ENCODE results near the gene LBHD2. TPM values are rescaled to one million over a fixed set of nuclear protein-coding genes. Genes with fewer than 3 reads are reported as not detected.

LBHD2 gene
- total RNA-seq, 1 donor from 2014 or later = not detected

DNA sequence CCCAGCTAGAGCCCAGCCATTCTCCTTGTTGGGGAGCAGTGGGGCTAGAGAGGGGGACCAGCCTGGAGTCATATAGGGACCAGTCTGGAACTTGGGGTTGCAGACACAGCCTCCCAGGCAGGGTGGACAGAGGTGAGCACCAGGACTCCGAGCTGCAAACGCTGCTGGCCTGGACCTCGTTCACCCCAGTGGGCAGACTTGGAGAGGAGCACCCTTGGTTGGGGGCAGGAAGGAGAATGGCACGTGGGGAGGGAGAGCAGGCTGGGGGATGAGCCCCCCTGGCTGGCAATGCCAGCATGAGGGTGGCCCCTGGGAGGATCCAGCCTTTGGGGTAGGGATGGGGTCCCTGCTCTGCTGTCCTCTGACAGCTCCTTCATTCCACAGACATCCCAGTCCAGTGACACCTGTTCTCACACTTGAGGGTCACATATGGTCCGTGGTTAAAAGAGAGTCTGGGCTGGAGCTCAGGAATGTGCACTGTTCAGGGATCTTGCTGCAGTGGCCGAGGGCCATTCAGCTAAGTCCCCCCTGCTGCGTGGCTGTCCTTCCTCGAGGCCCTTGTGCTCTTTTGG is 2.8 kb downstream of the LBHD2 start:
- no peak overlapping the region for H3K4me3 Mint-ChIP-seq (ENCODE audit: unreplicated experiment)
- H3K27me3 Mint-ChIP-seq (ENCODE audit: unreplicated experiment) = peaks cover 5% of the 10 kb centered on the region
- H3K27ac Mint-ChIP-seq (ENCODE audit: unreplicated experiment) = no peak overlapping the region
- no peak for DNase-seq
- peaks cover 2% of the 10 kb centered on the region for H3K4me1 Mint-ChIP-seq (ENCODE audit: low read depth, unreplicated experiment)
- H3K9me3 Mint-ChIP-seq (ENCODE audit: unreplicated experiment) = no peaks in the 10 kb centered on the region
- no peaks in the 10 kb centered on the region for H3K36me3 Mint-ChIP-seq (ENCODE audit: unreplicated experiment)
- no peak for TF ChIP-seq CTCF (IDR thresholded peaks at IDR 0.05; ENCODE audit: partially characterized antibody, unreplicated experiment)

- no peaks in the 10 kb centered on the region for H3K9me3 Mint-ChIP-seq (ENCODE audit: unreplicated experiment)
- H3K27ac Mint-ChIP-seq (ENCODE audit: unreplicated experiment) = no peak overlapping the region
- H3K4me1 Mint-ChIP-seq (ENCODE audit: low read depth, unreplicated experiment) = peaks cover 2% of the 10 kb centered on the region
- H3K4me3 Mint-ChIP-seq (ENCODE audit: unreplicated experiment) = no peak overlapping the region
- H3K27me3 Mint-ChIP-seq (ENCODE audit: unreplicated experiment) = peaks cover 5% of the 10 kb centered on the region
- TF ChIP-seq CTCF (IDR thresholded peaks at IDR 0.05; ENCODE audit: partially characterized antibody, unreplicated experiment) = no peak
- no peaks in the 10 kb centered on the region for H3K36me3 Mint-ChIP-seq (ENCODE audit: unreplicated experiment)
- peak; percentile 50 for DNase-seq
Observed at GRCh38 chr14:103087343-103087835, 3.4 kb downstream of the LBHD2 start.

DNA sequence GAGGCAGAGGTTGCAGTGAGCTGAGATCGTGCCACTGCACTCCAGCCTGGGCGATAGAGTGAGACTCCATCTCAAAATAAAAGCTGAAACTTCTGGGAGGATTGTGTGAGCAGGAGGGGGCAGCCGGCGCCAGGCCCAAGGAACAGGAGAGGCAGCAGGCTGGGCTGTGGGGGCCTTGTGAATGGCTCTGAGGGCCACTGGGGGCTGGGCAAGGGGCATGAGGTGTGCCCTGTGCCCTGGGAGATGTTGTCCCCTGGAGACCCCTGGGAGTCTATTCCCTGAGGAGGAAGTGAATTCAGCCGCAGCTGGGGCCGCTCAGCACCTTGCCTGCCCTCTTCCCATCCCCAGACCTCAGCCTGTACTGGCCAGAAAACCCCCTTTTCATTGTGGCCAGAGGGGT is 4.9 kb downstream of the LBHD2 start:
- no peak overlapping the region for H3K27ac Mint-ChIP-seq (ENCODE audit: unreplicated experiment)

GRCh38 chr14:103089386-103090335 is 5.7 kb downstream of the LBHD2 start:
- H3K9me3 Mint-ChIP-seq (ENCODE audit: unreplicated experiment) = no peaks in the 10 kb centered on the region
- no peaks in the 10 kb centered on the region for H3K36me3 Mint-ChIP-seq (ENCODE audit: unreplicated experiment)
- H3K4me1 Mint-ChIP-seq (ENCODE audit: low read depth, unreplicated experiment) = peaks cover 2% of the 10 kb centered on the region
- peaks cover 4% of the 10 kb centered on the region for H3K27me3 Mint-ChIP-seq (ENCODE audit: unreplicated experiment)
- no peak for DNase-seq
- no peak for TF ChIP-seq CTCF (IDR thresholded peaks at IDR 0.05; ENCODE audit: partially characterized antibody, unreplicated experiment)
- no peak overlapping the region for H3K27ac Mint-ChIP-seq (ENCODE audit: unreplicated experiment)
- no peak overlapping the region for H3K4me3 Mint-ChIP-seq (ENCODE audit: unreplicated experiment)

More for the DNA sequence above, 4.9 kb downstream of the LBHD2 start:
- Mint-ChIP-seq H3K36me3 (ENCODE audit: unreplicated experiment) (no peaks in the 10 kb centered on the region), H3K4me3 (ENCODE audit: unreplicated experiment) (no peak overlapping the region), H3K4me1 (ENCODE audit: low read depth, unreplicated experiment) (peaks cover 2% of the 10 kb centered on the region), H3K27me3 (ENCODE audit: unreplicated experiment) (peaks cover 7% of the 10 kb centered on the region), H3K9me3 (ENCODE audit: unreplicated experiment) (no peaks in the 10 kb centered on the region)
- no peak for TF ChIP-seq CTCF (IDR thresholded peaks at IDR 0.05; ENCODE audit: partially characterized antibody, unreplicated experiment)
- DNase-seq = no peak

Data from glutamatergic neuron (in vitro differentiated cells).